Kidney epithelial cell (primary cell): ENCODE measurements around the gene TMPO. TPM values are rescaled to one million over a fixed set of nuclear protein-coding genes. Genes with fewer than 3 reads are reported as not detected.

Source experiments
- DNase-seq: peaks from one replicate; pipeline ENCODE4 v3.0.0-alpha.2; 2010; ENCODE audit warnings: low read depth
- H3K27me3 ChIP-seq: 2 replicates; pipeline ENCODE4 v1.6.0; 2011; ENCODE audit warnings: low read length; ENCODE audit not compliant: control insufficient read depth, insufficient read depth
- H3K36me3 ChIP-seq: 2 replicates; pipeline ENCODE4 v1.5.1; 2011; ENCODE audit warnings: low read length; ENCODE audit not compliant: control insufficient read depth, insufficient read depth
- H3K4me3 ChIP-seq: 2 replicates; pipeline ENCODE4 v1.5.1; 2011; ENCODE audit warnings: low read depth, mild to moderate bottlenecking, control low read depth, low read length
- total RNA-seq: library from RNA; depleted of rRNA; stranded (reverse); fragments of >200 nt; gene quantifications from 2 replicates; pipeline ENCODE4 v1.2.3, GENCODE V29; 2015
- TF ChIP-seq, protein P1 (sequence below): IDR thresholded peaks from 2 replicates; pipeline ENCODE4 v1.5.1; 2011; ENCODE audit warnings: mild to moderate bottlenecking, moderate library complexity, low read length, control low read depth, inconsistent platforms; ENCODE audit not compliant: insufficient read depth, poor library complexity, severe bottlenecking

TMPO gene
- total RNA-seq, 1 donor from 2014 or later, result 63.0 TPM

DNA sequence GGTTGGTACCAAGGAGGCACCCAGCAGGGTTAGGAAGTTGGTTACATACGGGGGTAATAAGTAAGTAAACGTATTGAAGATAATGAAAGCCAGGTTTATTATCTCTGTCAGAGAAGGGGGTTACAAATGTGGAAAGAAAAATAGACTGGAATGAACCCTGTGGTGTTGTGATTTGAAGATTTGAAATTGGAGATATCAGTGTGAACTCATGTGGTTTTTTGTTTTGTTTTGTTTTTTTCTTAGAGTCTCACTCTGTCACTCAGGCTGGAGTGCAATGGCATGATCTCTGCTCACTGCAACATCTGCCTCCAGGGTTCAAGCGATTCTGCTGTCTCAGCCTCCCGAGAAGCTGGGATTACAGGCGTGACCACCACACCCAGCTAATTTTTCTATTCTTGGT, 64.0 kb downstream of the TMPO start:
- TF ChIP-seq, protein P1, sequence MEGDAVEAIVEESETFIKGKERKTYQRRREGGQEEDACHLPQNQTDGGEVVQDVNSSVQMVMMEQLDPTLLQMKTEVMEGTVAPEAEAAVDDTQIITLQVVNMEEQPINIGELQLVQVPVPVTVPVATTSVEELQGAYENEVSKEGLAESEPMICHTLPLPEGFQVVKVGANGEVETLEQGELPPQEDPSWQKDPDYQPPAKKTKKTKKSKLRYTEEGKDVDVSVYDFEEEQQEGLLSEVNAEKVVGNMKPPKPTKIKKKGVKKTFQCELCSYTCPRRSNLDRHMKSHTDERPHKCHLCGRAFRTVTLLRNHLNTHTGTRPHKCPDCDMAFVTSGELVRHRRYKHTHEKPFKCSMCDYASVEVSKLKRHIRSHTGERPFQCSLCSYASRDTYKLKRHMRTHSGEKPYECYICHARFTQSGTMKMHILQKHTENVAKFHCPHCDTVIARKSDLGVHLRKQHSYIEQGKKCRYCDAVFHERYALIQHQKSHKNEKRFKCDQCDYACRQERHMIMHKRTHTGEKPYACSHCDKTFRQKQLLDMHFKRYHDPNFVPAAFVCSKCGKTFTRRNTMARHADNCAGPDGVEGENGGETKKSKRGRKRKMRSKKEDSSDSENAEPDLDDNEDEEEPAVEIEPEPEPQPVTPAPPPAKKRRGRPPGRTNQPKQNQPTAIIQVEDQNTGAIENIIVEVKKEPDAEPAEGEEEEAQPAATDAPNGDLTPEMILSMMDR, result no peak
- DNase-seq, result no peak
- H3K27me3 ChIP-seq, result no peaks in the 10 kb centered on the region

DNA sequence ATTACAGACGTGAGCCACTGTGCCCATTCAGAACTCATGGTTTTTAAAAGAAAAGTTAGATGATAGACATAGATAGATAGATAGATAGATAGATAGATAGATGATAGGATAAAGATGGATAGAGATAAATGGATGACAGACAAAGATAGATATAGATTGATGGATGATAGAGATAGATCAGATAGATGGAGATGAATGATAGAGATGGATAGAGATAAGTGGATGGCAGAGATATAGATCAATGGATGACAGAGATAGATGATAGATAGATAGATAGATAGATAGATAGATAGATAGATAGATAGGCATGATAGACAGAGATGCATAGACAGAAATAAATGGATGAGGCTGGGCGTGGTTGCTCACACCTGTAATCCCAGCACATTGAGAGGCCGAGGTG, 64.4 kb downstream of the TMPO start:
- Histone ChIP-seq H3K27me3 (no peaks in the 10 kb centered on the region), H3K36me3 (no peaks in the 10 kb centered on the region), H3K4me3 (no peak overlapping the region)
- no peak for DNase-seq
- TF ChIP-seq, protein P1, result no peak

More for the DNA sequence above, 64.0 kb downstream of the TMPO start:
- no peaks in the 10 kb centered on the region for H3K36me3 ChIP-seq
- H3K4me3 ChIP-seq, result no peak overlapping the region

DNA sequence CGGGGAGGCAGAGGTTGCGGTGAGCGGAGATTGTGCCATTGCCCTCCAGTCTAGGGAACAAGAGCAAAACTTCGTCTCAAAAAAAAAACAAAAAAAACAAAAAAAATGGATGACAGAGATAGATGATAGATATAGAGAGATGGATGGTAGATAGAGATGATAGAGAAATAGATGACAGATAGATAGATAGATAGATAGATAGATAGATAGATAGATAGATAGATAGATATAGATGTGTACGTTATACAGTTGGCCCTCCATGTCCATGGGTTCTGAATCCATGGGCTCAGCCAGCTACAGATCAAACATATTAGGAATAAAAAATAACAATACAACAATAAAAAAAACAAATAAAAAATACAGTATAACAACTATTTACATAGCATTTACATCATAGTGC, 65.3 kb downstream of the TMPO start:
- no peak for DNase-seq
- no peak overlapping the region for H3K4me3 ChIP-seq
- no peaks in the 10 kb centered on the region for H3K27me3 ChIP-seq
- TF ChIP-seq, protein P1, result no peak
- no peaks in the 10 kb centered on the region for H3K36me3 ChIP-seq

DNA sequence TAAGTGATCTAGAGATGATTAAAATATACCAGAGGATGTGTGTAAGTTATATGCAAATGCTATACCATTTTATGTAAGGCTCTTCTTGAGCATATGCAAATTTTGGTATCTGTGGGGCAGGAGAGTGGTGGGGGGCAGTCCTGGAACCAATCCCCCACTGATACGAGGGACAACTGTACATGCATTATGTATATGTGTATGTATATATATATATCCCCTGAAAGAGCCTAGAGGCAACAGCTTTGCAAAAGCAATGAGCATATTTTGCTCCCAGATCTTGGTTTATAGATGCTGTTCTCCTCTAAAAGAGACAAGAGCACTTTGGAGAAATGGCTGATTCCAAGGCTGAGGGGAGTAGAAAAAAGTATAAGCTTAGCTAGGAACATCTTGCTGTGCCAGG, 65.7 kb downstream of the TMPO start:
- TF ChIP-seq, protein P1, result no peak
- H3K36me3 ChIP-seq, result no peaks in the 10 kb centered on the region
- no peak for DNase-seq
- H3K27me3 ChIP-seq, result no peaks in the 10 kb centered on the region
- H3K4me3 ChIP-seq, result no peak overlapping the region

DNA sequence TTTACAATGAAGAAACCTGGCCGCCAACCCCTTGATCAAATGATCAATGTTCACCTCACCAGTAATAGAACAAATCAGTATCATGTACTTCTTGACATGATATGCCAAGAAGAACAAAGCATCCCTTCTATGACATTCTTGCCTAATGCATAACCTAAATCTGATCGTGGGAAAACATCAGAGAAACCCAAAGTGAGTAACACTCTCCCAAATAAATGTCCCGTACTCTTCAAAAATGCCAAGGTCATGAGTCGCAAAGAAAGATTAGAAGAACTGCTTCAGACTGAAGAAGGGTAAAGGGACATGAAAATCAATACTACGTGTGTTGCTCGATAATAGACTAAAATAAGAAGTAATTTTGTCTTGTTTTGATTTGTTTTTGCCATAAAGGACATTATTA, 66.7 kb downstream of the TMPO start:
- DNase-seq, result no peak

DNA sequence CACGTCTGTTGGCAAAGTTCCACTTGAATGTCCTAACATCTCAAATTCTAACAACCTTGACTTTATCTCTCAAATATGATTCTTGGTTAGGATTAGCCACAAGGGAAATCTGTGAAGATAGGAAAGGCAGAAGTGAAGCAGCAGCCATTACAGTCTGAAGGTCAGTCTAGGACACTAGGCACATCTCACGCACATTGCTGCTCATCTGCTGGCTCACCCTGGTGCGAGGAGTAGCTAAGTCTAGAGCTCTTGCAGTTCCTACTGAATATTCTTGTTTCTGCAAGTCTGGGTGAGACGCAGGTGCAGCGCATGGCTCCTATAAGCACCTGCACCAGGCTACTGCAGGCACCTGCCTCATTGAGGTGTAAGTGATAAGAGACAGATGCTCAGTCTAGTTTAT, 71.7 kb downstream of the TMPO start:
- DNase-seq, result no peak
- TF ChIP-seq, protein P1, result no peak
- Histone ChIP-seq H3K4me3 (no peak overlapping the region), H3K27me3 (no peaks in the 10 kb centered on the region), H3K36me3 (no peaks in the 10 kb centered on the region)

More for the DNA sequence above, 66.7 kb downstream of the TMPO start:
- Histone ChIP-seq H3K27me3 (no peaks in the 10 kb centered on the region), H3K36me3 (no peaks in the 10 kb centered on the region), H3K4me3 (no peak overlapping the region)
- TF ChIP-seq, protein P1, result no peak
